GM13977 (cell line): ENCODE data around the gene ZP1.

ENCODE experiments used
- DNase-seq: peaks from one replicate; pipeline ENCODE4 v3.0.0; 2012; ENCODE audit warnings: low spot score
- CTCF ChIP-seq: IDR thresholded peaks from 2 replicates; pipeline ENCODE4 v1.5.1; 2012; ENCODE audit warnings: mild to moderate bottlenecking, control low read depth; ENCODE audit not compliant: insufficient read depth; ENCODE audit errors: extremely low read depth, missing control alignments
- in situ Hi-C: fragments of 300-500 bp; cut with MboI; formaldehyde crosslinking; loops from one replicate; pipeline ENCODE4 v1.12.0; 2022; ENCODE audit warnings: low sequenced_read_pairs, low pct_unique_long_range_greater_than_20kb, mixed read lengths, inconsistent platforms; ENCODE audit not compliant: unreplicated experiment

ZP1 gene

DNA sequence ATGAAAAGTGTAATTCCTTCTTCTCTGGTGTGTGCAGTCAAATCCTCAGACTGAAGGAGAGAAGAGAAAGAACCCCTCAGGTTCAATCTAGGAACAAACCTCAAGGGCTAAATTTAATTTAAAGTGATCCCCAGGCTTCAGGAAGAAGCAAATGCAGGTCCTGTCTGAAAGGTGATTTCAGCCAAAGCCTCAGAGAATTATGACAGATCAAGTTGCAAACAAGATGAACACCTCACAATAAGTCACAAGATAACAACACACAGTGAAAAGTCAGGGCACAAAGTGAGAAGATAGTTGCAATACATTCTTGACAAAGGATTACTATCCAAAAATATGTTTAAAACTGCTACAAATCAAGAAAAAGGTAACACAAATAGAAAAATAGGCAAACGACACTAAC is 11.8 kb downstream of the ZP1 start:
- DNase-seq = no peak
- no peak for TF ChIP-seq CTCF
- in situ Hi-C loops = no loop called here

DNA sequence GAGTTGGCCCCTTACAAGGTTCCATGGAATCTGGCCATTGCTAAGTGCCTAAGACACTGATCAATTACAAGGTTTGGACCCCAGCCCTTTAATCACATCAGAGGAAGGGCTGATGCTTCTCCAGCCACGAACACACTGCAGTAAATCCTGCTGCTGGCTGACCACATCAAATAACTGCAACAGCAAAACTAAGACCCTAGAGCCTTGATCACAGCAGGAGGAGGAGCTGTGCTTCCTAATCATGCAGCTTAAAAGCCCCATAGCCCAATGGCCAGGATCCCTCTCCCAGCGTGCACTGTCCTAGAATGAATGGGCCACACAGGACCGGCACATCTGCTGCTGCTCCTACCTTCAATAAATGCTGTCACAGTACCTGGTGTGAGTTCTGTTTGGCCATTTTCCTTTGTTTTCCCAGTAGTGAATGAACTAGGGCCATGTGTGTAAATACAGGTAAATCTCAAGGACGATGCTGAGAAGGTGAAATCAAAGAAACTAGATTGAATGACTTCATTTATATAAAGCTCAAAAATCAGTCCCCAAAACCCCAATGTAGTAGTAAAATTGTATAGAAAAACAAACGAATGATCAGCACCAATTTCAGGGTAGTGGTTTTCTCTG is 12.7 kb downstream of the ZP1 start:
- in situ Hi-C loops = loop anchor here (10.0 kb wide), 1 partner anchor 45 kb away; no protein-coding TSS in a partner anchor
- DNase-seq = no peak
- no peak for TF ChIP-seq CTCF

DNA sequence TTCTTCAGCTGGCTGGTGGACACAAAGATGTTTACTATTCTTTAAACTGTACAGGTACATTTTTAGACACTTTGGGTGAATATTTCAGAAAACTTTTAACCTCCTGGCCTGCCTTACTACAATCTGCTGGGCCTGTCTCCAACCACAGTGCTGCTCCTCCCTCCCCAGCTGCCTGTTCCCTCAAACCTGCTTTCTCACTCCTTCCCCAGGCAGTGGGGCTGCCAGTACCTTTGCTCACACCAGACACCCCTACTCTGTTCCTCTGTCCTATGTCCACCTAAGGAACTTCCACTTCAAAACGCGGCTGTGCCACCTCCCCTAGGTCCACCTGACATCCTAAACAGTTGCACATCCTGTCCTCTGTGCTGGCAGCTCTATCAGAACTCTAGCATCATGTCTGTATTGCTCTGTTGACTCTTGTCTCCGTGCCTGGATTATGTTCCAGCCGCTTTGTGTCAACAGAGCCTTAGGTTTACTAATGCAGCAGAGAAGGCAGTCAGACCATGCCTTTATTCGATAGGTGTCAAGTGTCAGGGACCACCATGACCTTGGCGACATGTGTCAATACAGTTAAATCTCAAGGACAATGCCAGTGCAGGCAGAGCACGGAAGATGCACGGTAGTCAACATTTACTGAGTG is 13.4 kb downstream of the ZP1 start:
- no peak for TF ChIP-seq CTCF
- in situ Hi-C loops = loop anchor here (10.0 kb wide), 1 partner anchor 46 kb away; no protein-coding TSS in a partner anchor

GRCh38 chr11:60887556-60887955 is 20.2 kb downstream of the ZP1 start:
- TF ChIP-seq CTCF = peak; percentile 52
- peak; percentile 39 for DNase-seq
- in situ Hi-C loops = loop anchor here (10.0 kb wide), 1 partner anchor 53 kb away; no protein-coding TSS in a partner anchor

More for the DNA sequence above, 13.4 kb downstream of the ZP1 start:
- DNase-seq = no peak

- in situ Hi-C loops = loop anchor here (10.0 kb wide), 1 partner anchor 55 kb away; no protein-coding TSS in a partner anchor
- DNase-seq = no peak
- no peak for TF ChIP-seq CTCF
Observed at GRCh38 chr11:60889869-60890311, 22.5 kb downstream of the ZP1 start.

DNA sequence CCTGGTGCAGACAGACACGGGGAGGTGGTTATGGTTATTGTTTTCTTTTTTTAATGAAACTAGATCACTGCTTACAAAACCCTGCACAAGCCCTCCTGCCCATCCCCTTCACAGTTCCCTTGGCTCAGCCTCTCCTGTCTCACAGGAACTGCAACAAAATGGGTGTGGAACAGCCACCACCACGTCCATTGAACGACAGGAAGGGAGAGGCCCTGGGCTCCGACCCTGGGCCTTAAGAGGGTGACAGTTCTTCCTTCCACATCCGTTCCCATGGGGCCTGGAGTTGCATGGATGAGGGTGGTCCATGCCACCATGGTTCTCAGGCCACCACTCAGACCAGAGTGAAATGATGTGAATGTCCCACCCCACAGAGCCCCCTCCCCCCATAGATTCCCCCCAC is 23.4 kb downstream of the ZP1 start:
- no peak for DNase-seq
- in situ Hi-C loops = no loop called here
- no peak for TF ChIP-seq CTCF
